Urothelium cell line (cell line): Measurements from ENCODE around the gene C7orf25.

ENCODE experiments used
- DNase-seq: peaks from one replicate; pipeline ENCODE4 v3.0.0; 2011; ENCODE audit warnings: low spot score, mixed read lengths
- FAIRE-seq: peaks from 2 replicates; lab custom pipeline; 2011; peaks lifted over from hg19 to GRCh38; lab: Jason Lieb, UNC

Gene C7orf25

DNA sequence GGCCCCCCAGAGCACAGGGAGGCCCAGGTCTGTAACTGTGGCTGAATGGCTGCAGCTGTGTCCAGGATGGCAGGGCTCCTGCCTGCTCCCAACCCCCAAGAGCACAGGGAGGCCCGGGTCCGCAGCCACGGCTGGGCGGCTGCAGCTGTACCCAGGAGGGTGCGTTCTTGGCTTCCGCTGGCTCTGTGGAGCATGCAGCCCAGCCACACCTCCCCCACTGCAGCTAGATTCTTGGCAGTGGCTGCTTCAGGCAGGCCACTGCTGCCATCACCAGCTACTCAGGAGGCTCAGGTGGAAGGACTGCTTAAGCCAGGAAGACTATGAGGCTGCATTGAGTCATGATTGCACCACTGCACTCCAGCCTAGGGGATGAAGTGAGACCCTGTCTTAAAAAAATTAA, 27.9 kb downstream of the C7orf25 start:
- FAIRE-seq: peak; percentile 85
- peak; percentile 68 for DNase-seq

GRCh38 chr7:42880392-42880791, 31.5 kb downstream of the C7orf25 start:
- no peak for FAIRE-seq
- no peak for DNase-seq

DNA sequence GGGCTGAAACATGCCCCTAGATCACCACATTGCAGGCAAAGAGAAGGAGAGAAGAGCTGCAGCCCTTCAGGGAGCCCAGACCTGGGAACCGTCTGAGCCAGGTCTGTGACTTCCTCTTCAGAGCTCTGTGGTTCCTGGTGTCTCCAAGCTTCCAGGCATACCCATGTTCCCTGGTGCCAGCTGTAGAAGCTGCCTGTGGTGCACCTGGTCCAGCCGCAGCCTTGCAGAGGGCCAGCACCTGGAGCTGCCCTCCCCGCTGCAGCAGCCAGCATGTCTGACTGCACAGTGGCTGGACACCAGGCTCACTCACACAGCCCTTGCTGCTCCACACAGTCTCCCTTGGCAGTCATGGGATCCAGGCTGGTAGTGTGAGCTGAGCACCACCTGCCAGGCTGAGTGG, 33.6 kb downstream of the C7orf25 start:
- FAIRE-seq (no peak), DNase-seq (no peak)

DNA sequence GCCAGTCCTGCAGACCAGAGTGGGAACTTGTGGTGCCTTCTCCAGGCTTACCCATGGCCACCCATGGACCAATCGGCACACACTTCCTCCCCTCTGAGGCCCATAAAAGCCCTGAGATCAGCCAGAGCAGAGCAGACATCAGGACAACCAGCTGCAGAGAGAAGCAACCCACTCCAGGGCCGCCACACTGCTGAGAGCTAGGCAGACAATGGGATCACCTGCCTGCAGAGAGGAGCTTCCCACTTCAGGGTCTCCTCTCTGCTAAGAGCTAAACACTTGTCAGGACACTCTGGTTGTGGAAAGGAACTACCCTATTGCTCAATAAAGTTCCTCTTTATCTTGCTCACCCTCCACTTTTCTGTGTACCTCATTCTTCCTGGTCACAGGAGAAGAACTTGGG, 34.0 kb downstream of the C7orf25 start:
- FAIRE-seq (no peak), DNase-seq (no peak)

DNA sequence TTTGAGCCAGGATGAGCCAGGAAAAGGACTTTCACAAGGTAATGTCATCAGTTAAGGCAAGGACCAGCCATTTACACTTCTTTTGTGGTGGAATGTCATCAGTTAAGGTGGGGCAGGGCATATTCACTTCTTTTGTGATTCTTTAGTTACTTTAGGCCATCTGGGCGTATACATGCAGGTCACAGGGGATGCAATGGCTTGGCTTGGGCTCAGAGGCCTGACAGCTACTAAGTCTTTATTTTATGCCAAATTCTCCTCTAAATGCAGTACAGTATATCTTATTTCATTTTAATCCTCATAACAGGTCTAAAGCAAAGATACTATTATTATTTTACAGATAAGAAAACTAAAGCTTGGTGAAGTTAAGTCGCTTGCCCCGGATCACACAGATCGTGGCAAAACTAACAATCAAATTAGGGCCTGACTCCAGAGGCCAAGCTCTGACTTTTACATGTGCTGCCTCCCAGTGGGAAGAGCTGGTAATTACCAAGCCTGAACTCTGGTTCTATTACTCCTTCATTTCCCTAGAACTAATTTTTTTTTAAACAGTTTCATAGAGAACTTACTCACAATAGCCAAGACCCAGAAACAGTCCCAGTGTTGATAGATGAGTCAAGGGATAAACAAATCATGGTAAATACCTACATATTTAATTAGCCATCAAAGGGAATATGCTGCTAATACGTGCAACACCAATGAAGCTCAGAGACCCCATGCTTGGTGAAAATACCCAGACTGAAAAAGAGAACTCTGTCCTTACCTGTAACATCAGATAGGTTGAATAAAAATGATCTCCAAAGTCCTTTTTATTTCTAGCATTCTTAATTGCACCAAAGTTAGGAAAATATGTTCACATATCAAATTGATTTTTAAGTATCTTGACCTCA, 35.4 kb downstream of the C7orf25 start:
- FAIRE-seq: no peak
- peak; percentile 68 for DNase-seq

GRCh38 chr7:42869131-42870020, 42.5 kb downstream of the C7orf25 start:
- no peak for DNase-seq

GRCh38 chr7:42868480-42868879, 43.4 kb downstream of the C7orf25 start:
- FAIRE-seq (no peak), DNase-seq (no peak)

More at GRCh38 chr7:42869131-42870020, 42.5 kb downstream of the C7orf25 start:
- no peak for FAIRE-seq
